Body of pancreas (tissue), 4 donors: ENCODE measurements around the gene CORO6.

Experiments used
- POLR2A ChIP-seq, 3 donors: fragments of 450-650 bp; IDR thresholded peaks; one replicate each; pipeline ENCODE4 v1.6.1; 2016; ENCODE audit warnings: antibody characterized with exemption in 3 of 3, mild to moderate bottlenecking in 2 of 3
- TF ChIP-seq, protein P1 (sequence below), 7 experiments: fragments of 450-650 bp in 4 of 7; fragments of 200-600 bp in 3 of 7; sonication (generic) in 3 of 7; IDR thresholded peaks; one replicate each; pipeline ENCODE4 v1.5.1; 2016 to 2019; ENCODE audit warnings: antibody characterized with exemption in 7 of 7

DNA sequence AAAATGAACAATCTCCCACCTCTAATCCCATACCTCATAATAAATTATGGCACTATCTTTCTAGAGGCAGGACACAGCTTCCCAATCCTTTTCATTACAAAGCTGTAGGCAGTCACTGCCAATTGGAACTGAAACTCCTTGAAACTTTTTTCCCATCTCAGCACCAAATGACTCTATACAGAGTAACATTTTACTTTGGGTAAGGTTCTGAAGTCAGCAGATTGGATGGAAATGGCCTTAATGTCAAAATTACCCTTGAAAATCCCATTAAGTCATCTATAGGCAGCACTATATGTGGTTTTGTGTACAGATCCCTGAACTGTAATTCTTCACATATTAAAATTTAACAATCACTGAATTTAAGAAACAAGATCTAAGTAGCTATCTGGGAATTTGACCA, 30.3 kb upstream of the CORO6 start:
- TF ChIP-seq, protein P1, sequence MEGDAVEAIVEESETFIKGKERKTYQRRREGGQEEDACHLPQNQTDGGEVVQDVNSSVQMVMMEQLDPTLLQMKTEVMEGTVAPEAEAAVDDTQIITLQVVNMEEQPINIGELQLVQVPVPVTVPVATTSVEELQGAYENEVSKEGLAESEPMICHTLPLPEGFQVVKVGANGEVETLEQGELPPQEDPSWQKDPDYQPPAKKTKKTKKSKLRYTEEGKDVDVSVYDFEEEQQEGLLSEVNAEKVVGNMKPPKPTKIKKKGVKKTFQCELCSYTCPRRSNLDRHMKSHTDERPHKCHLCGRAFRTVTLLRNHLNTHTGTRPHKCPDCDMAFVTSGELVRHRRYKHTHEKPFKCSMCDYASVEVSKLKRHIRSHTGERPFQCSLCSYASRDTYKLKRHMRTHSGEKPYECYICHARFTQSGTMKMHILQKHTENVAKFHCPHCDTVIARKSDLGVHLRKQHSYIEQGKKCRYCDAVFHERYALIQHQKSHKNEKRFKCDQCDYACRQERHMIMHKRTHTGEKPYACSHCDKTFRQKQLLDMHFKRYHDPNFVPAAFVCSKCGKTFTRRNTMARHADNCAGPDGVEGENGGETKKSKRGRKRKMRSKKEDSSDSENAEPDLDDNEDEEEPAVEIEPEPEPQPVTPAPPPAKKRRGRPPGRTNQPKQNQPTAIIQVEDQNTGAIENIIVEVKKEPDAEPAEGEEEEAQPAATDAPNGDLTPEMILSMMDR (IDR thresholded peaks at IDR 0.05), result no peak
- no peak for TF ChIP-seq POLR2A (IDR thresholded peaks at IDR 0.05)
